Ishikawa (cell line): Measurements from ENCODE around the gene ESF1.

Experiments
- EP300 ChIP-seq: IDR thresholded peaks from 2 replicates; pipeline ENCODE4 v1.6.1; 2012; ENCODE audit warnings: borderline replicate concordance
- FOXM1 ChIP-seq: IDR thresholded peaks from 2 replicates; pipeline ENCODE4 v1.6.1; 2012; ENCODE audit warnings: low read depth, borderline replicate concordance
- MAX ChIP-seq: IDR thresholded peaks from 2 replicates; pipeline ENCODE4 v1.6.1; 2012
- TCF12 ChIP-seq: IDR thresholded peaks from 2 replicates; pipeline ENCODE4 v1.6.1; 2012; ENCODE audit warnings: low read depth
- ZBTB7A ChIP-seq: IDR thresholded peaks from 2 replicates; pipeline ENCODE4 v1.6.1; 2012; ENCODE audit warnings: low read depth

GRCh38 chr20:13681248-13682125 is 103.2 kb downstream of the ESF1 start:
- TF ChIP-seq ZBTB7A (no peak), MAX (no peak), FOXM1 (no peak), TCF12 (no peak), EP300 (no peak)
